Lung microvascular endothelial cell (primary cell): ENCODE data around the gene SIDT2. TPM values are rescaled to one million over a fixed set of nuclear protein-coding genes. Genes with fewer than 3 reads are reported as not detected.

ENCODE experiments used
- total RNA-seq: library from RNA; depleted of rRNA; stranded (reverse); fragments of >200 nt; gene quantifications from 2 replicates; pipeline ENCODE4 v1.2.1, GENCODE V29; 2014

Gene SIDT2
- total RNA-seq, 1 donor from 2014 or later, result 8.9 TPM

Other genes starting within 250 kb of the SIDT2 start
- 6.1 and 6.3 TPM in 2 replicates for gene SIK3, start 80.3 kb upstream of the SIDT2 start, total RNA-seq
- gene PAFAH1B2, start 34.5 kb upstream of the SIDT2 start, total RNA-seq, result 141 and 188 TPM in 2 replicates
- 7.3 and 9.2 TPM in 2 replicates for gene TAGLN, start 20.6 kb downstream of the SIDT2 start, total RNA-seq
- 27.0 and 35.1 TPM in 2 replicates for gene PCSK7, start 53.3 kb downstream of the SIDT2 start, total RNA-seq
- gene RNF214, start 53.9 kb downstream of the SIDT2 start, total RNA-seq, result 5.2 and 7.1 TPM in 2 replicates
- 1.4 and 1.5 TPM in 2 replicates for gene BACE1-AS, start 112.6 kb downstream of the SIDT2 start, total RNA-seq
- 6.3 and 6.8 TPM in 2 replicates for gene BACE1, start 137.5 kb downstream of the SIDT2 start, total RNA-seq
- 11.9 and 13.3 TPM in 2 replicates for gene CEP164, start 149.1 kb downstream of the SIDT2 start, total RNA-seq